ENCODE data around the gene ERO1A.
"Not testable (repeated sequence)": the region's sequence is repeated elsewhere in the genome, so short reads cannot be mapped to it uniquely, and the experiment has no call there.

ERO1A gene

GRCh38 chr14:52695481-52696091 lies at the start of gene ERO1A:
TSS of gene ERO1A (minus strand) at chr14:52695558. CDS start at chr14:52695481, 77 bp downstream.
- no peak for DNase-seq (ENCODE audit: low spot score)

DNA sequence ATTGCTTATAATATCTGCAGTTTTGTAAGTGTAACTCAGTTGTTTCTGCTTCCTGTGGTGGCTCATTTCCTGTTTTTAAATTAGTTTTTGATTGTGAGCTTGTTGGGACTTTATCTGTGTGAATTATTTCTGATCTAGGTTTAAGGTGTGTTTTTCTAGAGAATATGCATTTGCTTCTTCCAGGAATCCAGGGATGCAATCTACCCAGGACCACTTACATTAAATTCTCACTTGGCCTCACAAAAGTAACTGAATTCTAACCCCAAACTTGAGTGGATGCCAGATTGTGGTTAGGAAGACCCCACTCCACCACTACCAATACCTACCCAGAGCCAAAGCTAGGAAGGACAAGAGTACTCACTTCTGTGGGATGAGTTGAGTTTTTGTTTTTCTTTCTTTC lies 46.5 kb upstream of the ERO1A start:
- DNase-seq (ENCODE audit: low spot score): no peak

DNA sequence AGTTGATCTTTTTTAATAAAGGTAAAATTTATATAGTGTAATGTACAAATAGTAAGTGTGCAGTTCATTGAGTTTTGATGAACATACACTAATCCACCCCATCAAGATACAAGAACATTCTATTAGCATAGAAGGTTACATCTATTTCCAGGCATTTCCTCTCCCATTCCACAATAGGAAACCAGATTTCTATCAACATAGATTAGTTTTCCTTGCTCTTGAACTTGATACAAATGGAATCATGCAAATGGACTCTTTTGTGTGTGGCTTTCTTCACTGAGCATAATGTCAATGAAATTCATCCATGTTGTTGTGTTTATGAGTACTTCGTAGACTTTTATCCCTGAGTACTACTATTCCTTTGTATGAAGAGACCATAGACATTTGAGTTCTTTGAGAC lies 45.4 kb upstream of the ERO1A start:
- DNase-seq (ENCODE audit: low spot score): no peak

DNA sequence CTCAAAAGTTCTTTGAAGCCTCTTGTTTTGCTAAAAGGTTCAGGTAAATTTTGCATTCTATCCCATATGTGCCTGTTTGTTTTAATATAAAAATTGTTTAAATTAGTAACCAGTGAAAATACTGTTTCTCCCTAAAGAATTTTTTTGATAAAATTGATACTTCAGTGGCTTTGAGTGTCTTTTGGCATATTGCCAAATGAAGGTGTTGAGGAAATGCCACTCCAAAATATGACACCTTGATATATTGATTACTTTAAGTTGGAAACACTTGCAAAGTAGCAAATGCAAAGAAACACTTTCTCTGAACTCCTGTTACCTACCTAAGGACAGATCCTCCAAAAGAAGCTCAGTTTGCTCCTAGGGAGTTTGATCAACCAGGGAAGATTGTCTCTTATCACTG lies 43.1 kb upstream of the ERO1A start:
- no peak for DNase-seq (ENCODE audit: low spot score)

DNA sequence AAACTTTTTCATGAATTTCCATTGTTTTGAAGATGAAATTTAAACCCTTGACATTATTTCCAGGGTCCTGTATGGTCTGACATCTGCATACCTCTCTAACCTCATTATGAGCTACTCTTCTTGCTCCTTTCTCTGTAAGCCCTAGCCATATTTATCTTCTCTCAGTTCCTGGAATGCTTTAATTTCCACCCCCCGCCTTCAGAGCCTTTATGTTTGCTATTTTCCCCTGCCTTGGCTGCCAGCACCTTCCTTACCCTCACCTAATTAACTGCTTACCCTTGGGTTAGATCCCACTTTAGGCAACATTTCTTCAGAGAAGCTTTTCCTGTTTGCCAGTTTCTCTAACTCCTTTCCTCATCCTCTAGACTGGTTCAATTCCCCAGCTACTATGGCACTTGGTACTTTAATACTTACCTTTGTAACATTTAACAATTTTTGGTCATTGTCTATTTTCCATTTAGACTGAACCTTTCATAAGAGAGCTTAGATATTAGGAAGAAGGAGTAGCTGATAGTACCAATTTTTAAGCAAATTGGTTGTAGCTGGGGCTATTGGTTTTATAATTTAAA lies 40.6 kb upstream of the ERO1A start:
- DNase-seq (ENCODE audit: low spot score): no peak

DNA sequence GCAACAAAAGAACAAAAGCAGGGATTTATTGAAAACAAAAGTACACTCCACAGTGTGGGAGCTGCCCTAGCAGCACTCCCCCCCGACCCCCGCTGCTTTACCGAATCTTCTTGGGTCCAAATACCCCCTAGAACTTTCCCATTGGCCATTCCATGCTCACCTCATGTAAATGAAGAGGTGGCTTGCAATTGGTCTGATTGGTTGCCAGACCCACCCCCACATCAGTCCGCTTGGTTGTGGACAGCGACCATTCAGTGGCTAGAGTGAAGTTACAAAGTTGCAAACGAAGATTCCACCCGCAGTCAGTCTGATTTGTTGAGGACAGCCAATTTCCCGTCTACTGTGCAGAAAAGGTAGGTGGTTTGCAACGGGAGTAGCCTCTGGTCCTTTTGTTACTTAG lies 38.5 kb upstream of the ERO1A start:
- DNase-seq (ENCODE audit: low spot score): no peak

- DNase-seq (ENCODE audit: low spot score): peak; percentile 5
Observed at GRCh38 chr14:52730709-52731111, 35.4 kb upstream of the ERO1A start.

- peak; percentile 45 for DNase-seq (ENCODE audit: low spot score)
Observed at GRCh38 chr14:52729925-52730708, 34.8 kb upstream of the ERO1A start, which contains the start of gene STYX. TSS of gene STYX (plus strand) at chr14:52730166. CDS start at chr14:52730475, 309 bp downstream.

- DNase-seq (ENCODE audit: low spot score): no peak
Observed at GRCh38 chr14:52729585-52729924, 34.2 kb upstream of the ERO1A start.

- DNase-seq (ENCODE audit: low spot score): not testable (repeated sequence)
Observed at GRCh38 chr14:52729035-52729434, 33.7 kb upstream of the ERO1A start.

DNA sequence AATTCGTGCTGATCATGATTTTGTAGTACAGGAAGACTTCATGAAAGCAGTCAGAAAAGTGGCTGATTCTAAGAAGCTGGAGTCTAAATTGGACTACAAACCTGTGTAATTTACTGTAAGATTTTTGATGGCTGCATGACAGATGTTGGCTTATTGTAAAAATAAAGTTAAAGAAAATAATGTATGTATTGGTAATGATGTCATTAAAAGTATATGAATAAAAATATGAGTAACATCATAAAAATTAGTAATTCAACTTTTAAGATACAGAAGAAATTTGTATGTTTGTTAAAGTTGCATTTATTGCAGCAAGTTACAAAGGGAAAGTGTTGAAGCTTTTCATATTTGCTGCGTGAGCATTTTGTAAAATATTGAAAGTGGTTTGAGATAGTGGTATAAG lies 32.2 kb upstream of the ERO1A start:
- not testable (repeated sequence) for DNase-seq (ENCODE audit: low spot score)

- no peak for DNase-seq (ENCODE audit: low spot score)
Observed at GRCh38 chr14:52724360-52724644, 28.9 kb upstream of the ERO1A start.

- DNase-seq (ENCODE audit: low spot score): no peak
Observed at GRCh38 chr14:52723514-52724359, 28.4 kb upstream of the ERO1A start.

GRCh38 chr14:52716155-52716554 lies 20.8 kb upstream of the ERO1A start:
- no peak for DNase-seq (ENCODE audit: low spot score)

GRCh38 chr14:52711666-52712065 lies 16.3 kb upstream of the ERO1A start:
- DNase-seq (ENCODE audit: low spot score): no peak

DNA sequence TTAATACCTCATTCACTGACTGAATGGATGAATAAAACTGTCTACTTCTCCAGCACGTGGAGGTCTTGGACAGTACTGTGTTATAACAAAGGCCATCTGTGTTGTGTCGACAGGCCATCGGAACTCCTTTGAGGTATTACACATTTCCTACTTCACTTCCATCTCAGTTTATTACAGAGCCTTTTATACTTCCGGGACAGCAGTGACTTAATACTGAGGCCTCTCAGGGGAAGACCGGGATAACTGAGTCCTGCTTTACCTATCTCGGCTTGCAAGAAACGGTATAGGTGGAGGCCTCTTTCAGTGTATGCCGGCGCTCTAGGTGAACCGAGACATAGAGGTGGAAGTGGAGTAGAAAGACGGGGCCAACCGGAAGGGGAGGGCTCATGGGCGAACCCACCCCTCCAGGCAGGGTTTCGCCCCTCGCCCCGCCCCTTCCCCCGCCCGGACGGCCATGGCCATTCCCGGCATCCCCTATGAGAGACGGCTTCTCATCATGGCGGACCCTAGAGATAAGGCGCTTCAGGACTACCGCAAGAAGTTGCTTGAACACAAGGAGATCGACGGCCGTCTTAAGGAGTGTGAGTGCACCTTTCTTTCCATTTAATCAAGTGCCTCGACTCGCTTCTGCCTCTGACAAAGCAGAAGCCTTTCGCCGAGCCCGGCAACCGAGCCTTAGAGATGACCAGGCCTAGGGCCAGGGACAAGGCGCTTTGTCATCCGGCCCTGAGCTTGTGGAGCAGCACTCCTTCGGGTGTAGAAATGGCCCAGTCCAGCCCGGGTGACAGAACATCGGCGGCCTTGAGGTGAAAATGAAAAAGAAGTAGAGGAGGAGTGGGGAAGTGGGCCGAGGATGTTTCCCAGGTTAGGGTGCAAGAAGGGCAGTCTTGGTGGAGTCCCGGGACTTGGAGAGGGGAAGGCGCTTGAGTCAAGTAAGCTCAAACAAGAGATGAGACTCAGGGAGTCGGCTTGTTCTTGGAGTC lies 11.7 kb upstream of the ERO1A start, which contains the start of gene PSMC6:
Gene PSMC6 (plus strand): TSS at position 477 of the 983 bp plus-strand sequence. CDS start 20 bp downstream, at position 497.
- peak; percentile 62 for DNase-seq (ENCODE audit: low spot score)

DNA sequence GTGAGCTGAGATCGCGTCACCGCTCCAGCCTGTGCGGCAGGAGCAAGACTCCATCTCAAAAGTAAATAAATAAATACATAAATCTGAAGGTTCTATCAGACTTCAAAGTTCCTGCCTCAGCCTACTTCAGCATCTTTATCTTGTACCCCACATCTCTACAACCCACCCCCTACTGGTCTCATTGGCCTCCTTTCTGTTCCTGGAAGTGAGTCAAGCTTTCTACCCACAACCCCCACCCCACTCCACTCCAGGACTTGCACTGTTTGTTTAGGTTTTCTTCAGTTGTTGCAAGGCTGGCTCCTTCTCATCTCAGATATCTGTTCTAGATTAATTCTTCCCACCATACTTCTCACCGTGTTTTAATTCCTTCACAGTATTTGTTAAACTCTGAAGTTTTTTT lies 10.9 kb upstream of the ERO1A start:
- no peak for DNase-seq (ENCODE audit: low spot score)

- no peak for DNase-seq (ENCODE audit: low spot score)
Observed at GRCh38 chr14:52703664-52704063, 8.3 kb upstream of the ERO1A start.

DNA sequence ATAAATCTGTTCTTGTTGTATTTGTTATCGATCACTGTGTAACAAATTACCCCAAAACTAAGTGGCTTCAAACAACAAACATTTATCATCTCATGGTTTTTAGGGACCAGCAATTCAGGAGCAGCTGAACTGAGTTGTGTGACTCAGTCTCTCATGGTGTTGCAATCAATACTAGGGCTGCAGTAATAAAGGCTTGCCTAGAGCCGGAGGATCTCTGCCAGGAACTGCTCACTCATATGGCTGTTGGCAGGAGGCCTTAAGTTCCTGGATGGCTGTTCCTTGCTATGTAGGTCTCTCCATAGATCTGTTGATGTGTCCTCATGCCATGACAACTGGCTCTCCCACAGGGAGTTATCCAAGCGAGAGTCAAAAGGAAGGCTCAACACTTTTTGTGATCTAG lies 7.9 kb upstream of the ERO1A start:
- DNase-seq (ENCODE audit: low spot score): no peak

DNA sequence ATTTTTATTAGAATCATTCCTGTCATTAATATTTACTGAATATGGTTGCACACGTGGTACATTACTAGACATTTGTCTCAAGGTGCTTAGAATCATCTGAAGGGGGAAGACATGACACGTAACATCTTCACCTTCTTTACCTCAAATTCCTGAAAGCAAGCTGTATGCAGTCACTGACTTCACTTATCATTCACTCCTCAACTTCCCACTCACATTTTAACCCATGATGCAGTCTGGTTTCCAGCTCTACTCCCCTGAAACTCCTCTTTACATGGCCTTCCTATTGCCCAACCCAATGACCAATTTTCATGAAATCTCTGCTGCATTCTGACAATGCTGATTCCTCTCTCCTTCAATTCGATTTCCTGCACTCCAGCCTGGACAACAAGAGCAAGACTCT lies 5.9 kb upstream of the ERO1A start:
- DNase-seq (ENCODE audit: low spot score): no peak

DNA sequence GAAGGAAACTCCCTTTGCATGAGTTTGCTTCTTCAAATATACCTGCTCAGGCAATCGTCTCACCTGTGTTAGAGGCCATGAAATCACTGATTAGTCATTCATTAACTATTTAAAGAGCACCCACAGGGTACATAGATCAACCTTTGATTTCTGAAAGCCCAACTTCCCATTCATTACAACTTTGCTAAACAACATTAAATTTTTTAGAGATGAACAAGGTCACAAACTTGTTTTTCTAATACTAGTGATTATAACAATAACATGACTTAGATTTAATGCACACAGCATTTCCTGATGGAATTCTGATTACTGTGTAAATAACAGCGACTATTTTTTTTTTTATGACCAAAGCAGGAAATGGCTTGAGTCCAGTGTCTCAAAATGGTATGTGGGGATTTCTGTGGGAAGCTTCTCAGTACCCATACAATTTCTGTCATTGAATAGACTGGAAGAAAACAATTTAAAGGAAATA lies 5.4 kb upstream of the ERO1A start:
- DNase-seq (ENCODE audit: low spot score): no peak
